Measurements from ENCODE around the gene TRIM50.
"Not testable (repeated sequence)": the region's sequence is repeated elsewhere in the genome, so short reads cannot be mapped to it uniquely, and the experiment has no call there.

Gene TRIM50

DNA sequence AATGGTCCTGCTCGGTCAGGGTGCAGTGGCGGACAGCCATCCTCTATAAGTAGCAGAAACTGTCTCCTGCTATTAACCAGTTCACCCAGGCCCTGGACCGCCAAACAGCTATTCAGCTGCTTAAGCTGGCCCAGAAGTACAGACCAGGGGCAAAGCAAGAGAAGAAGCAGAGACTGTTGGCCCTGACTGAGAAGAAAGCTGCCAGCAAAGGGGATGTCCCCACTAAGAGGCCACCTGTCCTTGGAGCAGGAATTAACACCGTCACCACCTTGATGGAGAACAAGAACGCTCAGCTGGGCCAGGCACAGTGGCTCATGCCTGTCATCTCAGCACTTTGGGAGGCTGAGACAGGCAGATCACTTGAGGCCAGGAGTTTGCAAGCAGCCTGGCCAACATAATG lies 13.6 kb downstream of the TRIM50 start:
- DNase-seq (ENCODE audit: low read depth in 2 of 2) = no peak

DNA sequence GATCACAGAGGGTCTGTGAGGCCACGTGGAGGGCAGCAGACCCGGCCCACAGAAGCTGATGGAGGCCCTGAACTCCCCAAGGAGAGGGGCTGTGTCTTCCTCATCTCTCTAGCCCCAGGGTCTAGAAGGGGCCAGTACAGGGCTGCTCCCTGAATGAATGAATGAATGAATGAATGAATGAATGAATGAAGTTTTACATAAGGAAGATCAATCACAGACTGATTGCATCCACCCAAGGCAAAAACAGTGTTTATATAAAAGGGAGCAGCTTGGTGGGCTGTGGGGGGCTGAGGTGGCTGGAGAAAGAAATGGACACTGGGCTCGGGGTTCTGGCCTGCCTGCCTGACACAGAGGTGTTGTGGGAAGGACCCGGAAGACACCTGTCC lies 14.4 kb downstream of the TRIM50 start:
- no peak for DNase-seq (ENCODE audit: low read depth in 2 of 2)

DNA sequence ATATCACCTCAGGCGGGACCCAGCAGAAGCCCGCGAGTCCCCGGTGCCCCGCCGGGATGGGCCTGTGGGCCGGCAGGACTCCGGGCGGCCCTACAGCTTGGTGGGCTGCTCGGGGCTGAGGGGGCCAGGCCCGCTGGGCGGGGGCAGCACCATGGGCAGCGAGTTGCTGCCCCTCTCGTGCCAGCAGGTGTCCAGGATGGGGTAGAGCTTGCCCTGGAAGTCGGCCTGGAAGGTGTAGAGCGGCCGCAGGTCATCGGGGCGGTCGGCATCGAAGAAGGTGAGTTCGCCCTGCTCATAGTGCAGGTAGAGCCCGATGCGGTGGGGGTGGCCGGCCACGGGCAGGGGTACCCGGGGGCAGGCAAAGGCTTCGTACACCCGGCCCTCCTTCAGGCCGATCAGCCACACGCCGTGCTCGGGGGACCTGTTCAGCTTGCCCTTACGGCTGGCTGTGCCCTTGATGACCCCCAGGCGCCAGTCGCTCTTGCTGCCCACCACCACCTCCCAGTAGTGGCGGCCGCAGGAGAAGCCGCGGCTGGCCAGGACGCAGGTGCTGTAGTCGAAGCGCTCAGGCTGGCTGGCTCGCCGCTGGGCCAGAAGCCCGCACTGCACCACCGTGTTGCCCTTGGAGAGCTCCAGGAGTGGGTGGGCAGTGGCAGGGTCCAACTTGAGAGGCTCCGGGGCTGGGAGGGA lies 14.9 kb downstream of the TRIM50 start:
- DNase-seq (ENCODE audit: low read depth in 2 of 2) = no peak

DNA sequence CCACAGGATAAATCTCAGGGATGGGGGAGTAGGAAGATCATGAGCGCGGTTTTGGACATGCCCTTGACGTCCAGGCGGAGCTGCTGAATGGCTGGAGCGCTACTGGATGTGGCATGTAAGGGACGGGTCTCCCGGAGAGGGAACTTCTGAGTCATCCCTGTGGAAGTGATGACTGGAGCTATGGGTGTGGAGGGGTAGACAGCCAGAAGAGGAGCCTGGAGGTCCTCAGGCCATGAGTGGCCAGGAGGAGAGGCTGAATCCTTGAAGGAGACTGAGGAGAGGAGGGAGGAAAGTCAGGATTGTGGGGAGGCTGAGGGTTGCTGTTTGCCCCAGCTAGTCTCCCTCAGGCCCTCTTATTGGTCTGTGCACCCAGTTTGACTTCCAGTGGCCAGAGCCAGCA lies 16.5 kb downstream of the TRIM50 start:
- DNase-seq (ENCODE audit: low read depth in 2 of 2) = not testable (repeated sequence)

DNA sequence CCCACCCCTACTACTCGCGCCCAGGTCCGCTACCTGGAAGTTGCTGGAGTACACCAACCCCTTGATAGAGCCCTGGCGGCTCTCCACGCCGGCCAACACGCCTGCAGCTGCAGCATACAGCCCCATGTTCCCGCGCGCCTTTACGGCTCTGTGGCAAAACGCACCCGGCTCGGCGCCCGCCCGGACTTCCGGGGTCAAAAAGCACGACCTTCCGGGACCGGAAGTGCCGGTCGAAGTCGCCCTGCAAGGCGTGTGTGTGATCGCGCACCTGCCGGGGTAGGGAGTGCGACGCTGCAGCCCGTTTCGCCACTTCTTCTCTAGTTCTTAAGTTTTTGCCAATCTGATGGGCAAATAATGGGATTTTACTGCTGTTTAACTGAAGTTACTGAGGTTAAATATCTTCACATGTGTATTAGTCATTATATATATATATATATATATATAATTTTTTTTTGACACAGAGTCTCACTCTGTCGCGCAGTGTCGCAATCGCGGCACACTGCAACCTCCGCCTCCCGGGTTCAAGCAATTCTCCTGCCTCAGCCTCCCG lies 19.1 kb downstream of the TRIM50 start, which contains the start of gene NSUN5:
TSS of gene NSUN5 (minus strand) at position 162 of the 550 bp plus-strand sequence. CDS start at position 126, 36 bp downstream.
- peak; percentile 83 to 88 for DNase-seq (ENCODE audit: low read depth in 2 of 2)

DNA sequence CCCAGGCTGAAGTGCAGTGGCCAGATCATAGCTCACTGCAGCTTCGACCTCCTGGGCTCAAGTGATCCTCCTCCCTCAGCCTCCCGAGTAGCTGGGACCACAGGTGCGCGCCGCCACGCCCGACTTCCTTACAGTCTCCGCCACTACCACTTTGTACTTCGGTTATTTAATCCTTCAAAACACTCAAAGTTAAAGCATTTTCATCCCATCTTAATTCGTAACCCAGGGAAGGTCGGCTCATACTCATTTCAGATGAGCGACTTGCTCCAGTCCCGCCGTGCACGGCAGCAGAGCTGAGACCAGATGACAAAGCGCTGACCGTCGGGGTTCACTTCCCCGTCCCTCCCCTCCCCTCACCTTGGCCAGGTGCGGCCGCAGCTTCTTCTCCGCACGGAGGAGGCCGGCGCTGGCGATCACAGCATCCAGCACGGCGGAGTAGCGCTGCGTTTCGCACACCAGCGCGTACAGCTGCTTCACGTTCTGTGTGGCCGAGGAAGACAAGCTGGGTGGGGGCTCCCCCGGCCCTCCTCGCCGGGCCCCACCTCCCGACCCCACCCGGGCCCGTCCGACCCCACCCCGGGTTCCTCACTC lies 19.7 kb downstream of the TRIM50 start:
- no peak for DNase-seq (ENCODE audit: low read depth in 2 of 2)

DNA sequence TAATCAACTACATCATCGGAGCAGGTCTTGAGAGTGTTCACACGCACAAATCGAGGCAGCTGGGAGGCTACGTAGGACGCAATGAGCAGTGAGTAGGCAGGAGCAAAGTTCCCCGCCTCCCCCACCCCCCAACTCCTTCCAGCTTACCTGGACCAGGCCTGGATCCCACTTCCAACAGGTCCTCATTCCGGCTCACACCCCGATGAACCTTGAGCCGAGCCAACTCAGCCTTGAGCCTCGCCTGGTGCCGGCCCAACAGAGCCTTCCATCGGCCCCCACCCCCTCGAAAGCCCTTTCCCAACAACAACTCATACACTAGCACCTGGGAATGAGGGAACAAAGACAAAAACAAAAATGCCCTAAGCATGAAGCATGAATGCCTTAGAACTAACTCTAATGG lies 20.4 kb downstream of the TRIM50 start:
- no peak for DNase-seq (ENCODE audit: low read depth in 2 of 2)

DNA sequence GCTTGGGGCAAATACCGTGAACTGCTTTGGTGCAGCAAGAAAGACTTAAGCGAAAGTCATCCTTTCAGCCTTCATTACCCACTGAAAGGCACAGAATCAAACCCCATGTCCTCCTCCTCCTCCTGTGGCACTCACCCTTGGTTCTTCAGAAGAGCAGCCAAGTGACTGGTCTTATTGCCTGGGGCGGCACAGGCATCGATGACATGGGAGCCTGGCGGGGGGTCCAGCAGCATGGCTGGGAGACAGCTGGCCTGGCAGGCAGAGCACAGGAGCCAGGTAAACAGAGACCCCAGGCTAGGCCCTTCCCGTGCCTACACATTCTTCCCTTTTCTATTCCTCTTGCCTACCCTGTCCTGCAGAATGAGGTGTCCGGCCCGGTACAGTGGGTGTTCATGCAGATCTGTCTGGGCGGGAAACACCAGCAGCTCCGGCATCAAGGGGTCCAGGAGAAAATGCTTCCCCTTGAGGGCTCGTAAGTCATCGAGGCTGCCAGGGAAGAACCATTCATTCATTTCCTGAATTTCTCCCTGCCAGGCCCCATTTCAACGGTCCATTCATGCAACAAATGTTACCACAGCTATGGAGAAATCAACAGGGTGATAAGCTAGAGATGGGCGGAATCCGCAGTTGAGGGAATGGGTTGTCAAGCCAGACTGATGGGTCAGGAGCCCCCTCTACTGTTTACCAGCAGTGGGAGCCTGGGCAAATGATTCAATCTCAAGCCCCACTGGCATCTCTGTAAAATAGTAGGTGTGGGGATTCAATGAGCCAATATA lies 23.1 kb downstream of the TRIM50 start:
- DNase-seq (ENCODE audit: low read depth in 2 of 2) = not testable (repeated sequence)

DNA sequence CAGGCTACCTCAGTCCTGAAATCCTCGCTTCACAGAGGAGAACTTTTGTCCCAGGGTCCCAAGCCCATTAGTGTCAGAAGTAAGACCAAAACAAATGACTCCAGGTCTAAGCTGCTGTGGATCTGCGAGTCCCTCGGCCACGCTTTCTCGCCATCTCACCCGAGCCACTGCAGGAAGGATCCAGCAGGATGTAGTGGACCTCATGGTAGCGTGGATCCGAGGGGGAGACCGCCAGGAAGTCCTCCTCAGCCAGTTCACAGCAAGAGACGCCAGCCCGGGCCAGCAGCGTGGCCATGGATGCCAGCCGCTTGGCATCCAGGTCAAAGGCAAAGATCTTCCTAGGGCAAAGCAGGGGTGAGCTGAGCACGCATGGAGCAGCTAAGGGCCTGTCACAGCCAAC lies 23.8 kb downstream of the TRIM50 start:
- DNase-seq (ENCODE audit: low read depth in 2 of 2) = no peak

DNA sequence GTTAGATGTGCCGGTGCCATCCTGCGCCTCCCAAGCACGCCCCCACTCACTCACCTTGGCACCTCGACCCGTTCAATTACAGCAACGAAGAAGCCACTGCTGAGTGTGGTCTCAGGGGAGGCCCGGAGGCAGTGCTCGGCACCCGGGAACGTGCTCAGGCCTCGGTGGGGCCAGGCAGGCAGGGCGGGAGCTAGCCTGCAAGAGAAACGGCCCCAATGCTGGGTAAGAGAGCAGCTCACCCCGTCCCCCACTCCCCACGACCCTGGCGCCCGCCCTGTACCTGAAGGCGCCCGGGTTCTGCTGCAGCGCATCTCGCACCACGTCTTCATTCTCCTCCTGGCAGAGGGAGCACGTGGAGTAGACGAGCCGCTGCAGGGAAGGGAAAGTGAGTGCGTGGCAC lies 24.3 kb downstream of the TRIM50 start:
- DNase-seq (ENCODE audit: low read depth in 2 of 2) = no peak

DNA sequence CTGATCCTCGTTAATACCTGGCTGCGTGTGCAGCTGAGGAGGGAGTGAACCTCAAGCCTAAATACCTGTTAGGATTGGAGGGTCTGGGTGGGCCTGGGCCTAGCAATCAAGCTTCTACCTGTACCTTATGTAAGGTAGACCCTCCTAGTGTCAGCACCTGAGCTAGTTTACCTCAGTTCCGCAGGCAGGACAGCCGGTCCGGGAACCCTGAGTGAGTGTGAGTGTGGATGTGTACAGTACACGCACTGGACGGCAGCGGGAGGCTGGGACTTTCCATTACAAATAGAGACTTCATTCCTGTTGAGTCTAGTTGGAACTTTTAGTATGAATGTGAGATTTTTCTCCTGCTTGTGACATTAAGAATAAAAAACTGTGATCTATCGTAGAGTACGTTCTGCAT lies 25.0 kb downstream of the TRIM50 start:
- DNase-seq (ENCODE audit: low read depth in 2 of 2) = not testable (repeated sequence)

DNA sequence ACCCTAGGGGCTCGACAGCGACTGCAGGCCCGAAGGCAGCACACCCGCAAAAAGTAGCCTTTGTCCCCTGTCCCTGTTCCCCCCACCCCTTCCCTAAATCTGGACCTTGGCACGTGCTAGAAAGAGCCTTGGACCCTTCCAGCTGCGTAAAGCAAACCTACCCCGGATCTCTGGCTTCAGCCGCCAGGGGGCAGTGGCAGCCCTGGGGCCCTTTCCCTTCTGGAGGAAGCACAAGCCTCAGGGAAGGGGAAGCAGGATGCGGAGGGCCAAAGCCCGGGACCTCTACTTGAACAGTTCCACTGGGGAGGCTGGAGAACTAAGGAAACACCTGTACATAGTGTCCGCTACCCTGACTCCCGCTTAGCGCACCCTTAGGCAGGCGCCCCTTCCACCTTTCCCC lies 26.8 kb downstream of the TRIM50 start:
- not testable (repeated sequence) for DNase-seq (ENCODE audit: low read depth in 2 of 2)

DNA sequence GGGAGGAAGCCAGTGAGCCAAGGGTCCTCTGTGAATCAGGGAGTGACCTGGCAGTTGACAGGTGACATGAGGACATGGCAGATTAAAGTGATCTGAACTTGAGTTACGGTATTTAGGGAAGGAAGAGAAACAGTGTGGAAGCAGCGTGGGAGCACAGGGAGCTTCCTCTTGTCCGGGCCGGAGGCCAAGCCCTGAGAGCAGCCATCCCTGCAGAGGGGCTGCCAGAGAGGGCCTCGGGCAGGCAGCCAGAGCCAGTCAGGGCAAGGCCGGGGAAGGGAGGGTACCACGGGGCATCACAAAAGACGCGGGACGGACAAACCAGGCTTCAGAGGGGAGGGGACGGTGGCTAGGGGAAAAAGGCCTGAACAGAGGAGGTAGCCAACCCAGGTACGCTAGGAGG lies 28.1 kb downstream of the TRIM50 start:
- not testable (repeated sequence) for DNase-seq (ENCODE audit: low read depth in 2 of 2)

DNA sequence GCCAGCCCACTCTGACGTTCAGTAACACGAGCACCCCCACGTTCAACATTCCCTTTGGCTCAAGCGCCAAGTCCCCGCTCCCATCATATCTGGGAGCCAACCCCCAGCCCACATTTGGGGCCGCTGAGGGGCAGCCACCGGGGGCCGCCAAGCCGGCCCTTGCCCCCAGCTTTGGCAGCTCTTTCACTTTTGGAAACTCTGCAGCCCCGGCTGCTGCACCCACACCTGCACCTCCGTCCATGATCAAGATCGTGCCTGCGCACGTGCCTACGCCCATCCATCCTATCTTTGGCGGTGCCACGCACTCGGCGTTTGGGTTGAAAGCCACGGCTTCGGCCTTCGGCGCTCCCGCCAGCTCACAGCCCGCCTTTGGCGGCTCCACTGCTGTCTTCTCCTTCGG lies 30.2 kb downstream of the TRIM50 start:
- not testable (repeated sequence) for DNase-seq (ENCODE audit: low read depth in 2 of 2)

DNA sequence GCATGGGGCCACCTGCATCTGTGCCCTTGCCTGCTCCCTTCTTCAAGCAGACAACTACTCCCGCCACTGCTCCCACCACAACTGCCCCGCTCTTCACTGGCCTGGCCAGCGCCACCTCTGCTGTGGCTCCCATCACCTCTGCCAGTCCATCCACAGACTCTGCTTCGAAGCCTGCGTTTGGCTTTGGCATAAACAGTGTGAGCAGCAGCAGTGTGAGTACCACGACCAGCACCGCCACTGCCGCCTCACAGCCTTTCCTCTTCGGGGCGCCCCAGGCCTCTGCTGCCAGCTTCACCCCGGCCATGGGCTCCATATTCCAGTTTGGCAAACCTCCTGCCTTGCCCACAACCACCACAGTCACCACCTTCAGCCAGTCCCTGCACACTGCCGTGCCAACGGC lies 30.6 kb downstream of the TRIM50 start:
- DNase-seq (ENCODE audit: low read depth in 2 of 2) = not testable (repeated sequence)

DNA sequence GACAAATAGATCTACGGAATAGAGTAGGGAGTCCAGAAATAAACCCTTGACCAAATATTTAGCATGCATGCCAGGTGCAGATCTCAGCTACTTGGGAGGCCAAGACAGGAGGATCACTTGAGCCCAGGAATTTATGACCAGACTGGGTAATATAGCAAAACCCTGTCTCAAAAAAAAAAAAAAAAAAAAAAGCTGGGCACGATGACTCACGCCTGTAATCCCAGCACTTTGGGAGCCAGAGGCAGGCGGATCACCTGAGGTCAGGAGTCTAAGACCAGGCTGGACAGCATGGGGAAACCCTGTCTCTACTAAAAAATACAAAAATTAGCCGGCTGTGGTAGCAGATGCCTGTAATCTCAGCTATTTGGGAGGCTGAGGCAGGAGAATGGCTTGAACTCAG lies 50.7 kb downstream of the TRIM50 start:
- not testable (repeated sequence) for DNase-seq (ENCODE audit: low read depth in 2 of 2)

DNA sequence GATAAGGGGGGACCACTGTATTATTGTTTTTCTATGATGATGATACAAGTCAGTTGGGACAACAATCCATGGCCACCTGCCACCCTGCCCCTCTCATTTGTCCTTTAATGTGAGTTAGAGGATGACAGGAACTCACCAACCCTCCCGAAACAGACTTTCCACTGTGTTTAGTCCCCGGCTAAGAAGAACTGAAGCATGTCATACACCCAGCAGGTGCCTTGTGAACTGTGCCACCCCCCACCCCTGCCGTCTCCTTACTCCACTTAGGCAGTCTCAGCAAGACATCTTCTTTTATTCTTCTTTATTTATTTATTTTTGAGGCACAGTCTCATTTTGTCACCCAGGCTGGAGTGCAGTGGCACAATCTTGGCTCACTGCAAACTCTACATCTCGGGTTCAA lies 60.1 kb downstream of the TRIM50 start:
- not testable (repeated sequence) for DNase-seq (ENCODE audit: low read depth in 2 of 2)

DNA sequence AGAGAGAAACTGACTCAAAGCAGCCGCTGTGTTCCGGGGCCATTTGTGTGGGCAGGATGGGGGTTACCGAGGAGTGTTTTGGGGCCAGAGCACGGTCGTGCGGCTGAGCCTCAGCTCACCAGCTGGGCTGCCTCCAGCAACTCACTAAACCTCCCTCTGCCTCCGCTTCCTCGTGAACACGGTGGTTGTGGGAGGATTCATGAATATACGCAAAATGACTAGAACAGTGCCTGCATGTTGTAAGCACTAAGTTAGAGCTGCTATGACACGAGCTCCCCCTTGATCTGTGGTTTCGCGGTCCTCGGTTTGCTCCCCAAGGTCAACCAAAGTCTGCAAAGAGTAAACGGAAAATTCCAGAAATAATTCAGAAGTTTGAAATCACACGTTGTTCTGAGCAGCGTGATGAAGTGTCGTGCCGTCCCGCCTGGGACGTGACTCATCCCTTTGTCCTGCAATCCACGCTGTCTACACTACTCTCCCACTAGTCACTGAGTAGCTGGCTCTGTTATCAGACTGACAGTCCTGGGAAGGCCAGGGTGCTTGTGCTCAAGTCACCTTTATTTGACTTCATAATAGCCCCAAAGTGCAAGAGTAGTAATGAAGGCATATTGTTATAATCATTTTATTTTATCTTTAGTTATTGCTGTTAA lies 61.0 kb downstream of the TRIM50 start:
- not testable (repeated sequence) for DNase-seq (ENCODE audit: low read depth in 2 of 2)

Data from stimulated activated CD8-positive, alpha-beta memory T cell treated with anti-CD3 and anti-CD28 coated beads, Interleukin-15, amount 100 ng/mL, for 48 hours (primary cell).